H1 (cell line): ENCODE results near the gene PHGDH. TPM values are rescaled to one million over a fixed set of nuclear protein-coding genes. Genes with fewer than 3 reads are reported as not detected.

Experiments
- BRCA1 ChIP-seq: IDR thresholded peaks from 2 replicates; pipeline ENCODE4 v1.6.1; 2012; ENCODE audit warnings: low read depth, low read length, improper control_type of control experiment
- POU5F1 ChIP-seq: IDR thresholded peaks from 2 replicates; pipeline ENCODE4 v1.6.1; 2011; ENCODE audit warnings: low read depth, mild to moderate bottlenecking, low read length, moderate library complexity
- RBBP5 ChIP-seq: IDR thresholded peaks from 2 replicates; pipeline ENCODE4 v1.7.1; 2012; ENCODE audit warnings: low read depth, mild to moderate bottlenecking, inconsistent platforms, low read length, moderate library complexity, borderline replicate concordance
- SRF ChIP-seq: IDR thresholded peaks from 2 replicates; pipeline ENCODE4 v1.6.1; 2011; ENCODE audit warnings: mild to moderate bottlenecking, low read depth, low read length, moderate library complexity
- TBP ChIP-seq: IDR thresholded peaks from 2 replicates; pipeline ENCODE4 v1.6.1; 2011; ENCODE audit warnings: low read depth, low read length, improper control_type of control experiment
- polyA plus RNA-seq, 7 experiments: library from polyadenylated mRNA; depleted of rRNA in 3 of 7; stranded (reverse) in 5 of 7; unstranded in 2 of 7; fragments of >200 nt in 5 of 7; fragments of 200-250 nt in 2 of 7; gene quantifications; 1 replicate in 5 of 7; 2 replicates in 1 of 7; 4 replicates in 1 of 7; pipeline versions ENCODE4 v1.2.1 to v1.2.3, GENCODE V29; 2011 to 2013; ENCODE audit warnings: missing spikeins in 2 of 7, mixed read lengths in 2 of 7
- total RNA-seq: library from RNA; stranded (reverse); fragmentation: NEBNext Ultra II Directional; extraction: Animal tissue kit (Norgen Biotek cat#: 25700); gene quantifications from 2 replicates; pipeline ENCODE4 v1.2.1, GENCODE V29; 2021

PHGDH gene
- total and polyA plus RNA-seq, 2 of the 8 experiments (the other 6 are each of a cell fraction or from before 2014, with no cell fraction given), result 358 to 687 TPM

- TF ChIP-seq TBP, result no peak
- TF ChIP-seq SRF, result no peak
- no peak for TF ChIP-seq BRCA1
- no peak for TF ChIP-seq RBBP5
- TF ChIP-seq POU5F1, result no peak
Observed at GRCh38 chr1:119742677-119743076, 30.9 kb downstream of the PHGDH start (continued).
